ENCODE data around the gene CD40.
"Not testable (repeated sequence)": the region's sequence is repeated elsewhere in the genome, so short reads cannot be mapped to it uniquely, and the experiment has no call there.

Gene CD40

GRCh38 chr20:46099491-46100287 lies 18.4 kb upstream of the CD40 start:
- no peak for DNase-seq

GRCh38 chr20:46100444-46100843 lies 17.7 kb upstream of the CD40 start:
- not testable (repeated sequence) for DNase-seq

GRCh38 chr20:46100988-46101387 lies 17.1 kb upstream of the CD40 start:
- DNase-seq, result no peak

GRCh38 chr20:46101957-46102356 lies 16.2 kb upstream of the CD40 start:
- DNase-seq, result no peak

- no peak for DNase-seq
Observed at GRCh38 chr20:46102940-46103339, 15.2 kb upstream of the CD40 start.

- no peak for DNase-seq
Observed at GRCh38 chr20:46104262-46104661, 13.9 kb upstream of the CD40 start.

GRCh38 chr20:46107061-46107460 lies 11.1 kb upstream of the CD40 start:
- DNase-seq, result no peak

- no peak for DNase-seq
Observed at GRCh38 chr20:46108435-46108841, 9.7 kb upstream of the CD40 start.

- no peak for DNase-seq
Observed at GRCh38 chr20:46108976-46109375, 9.1 kb upstream of the CD40 start.

GRCh38 chr20:46111028-46111835 lies 6.9 kb upstream of the CD40 start:
- DNase-seq, result no peak

GRCh38 chr20:46111836-46112212 lies 6.3 kb upstream of the CD40 start:
- DNase-seq, result no peak

- DNase-seq, result no peak
Observed at GRCh38 chr20:46112430-46113112, 5.5 kb upstream of the CD40 start.

GRCh38 chr20:46113113-46113470 lies 5.0 kb upstream of the CD40 start:
- DNase-seq, result no peak

GRCh38 chr20:46114449-46114848 lies 3.7 kb upstream of the CD40 start:
- no peak for DNase-seq

- no peak for DNase-seq
Observed at GRCh38 chr20:46118481-46119020, 437 bp downstream of the CD40 start.

- DNase-seq, result no peak
Observed at GRCh38 chr20:46119028-46119546, 973 bp downstream of the CD40 start.

- no peak for DNase-seq
Observed at GRCh38 chr20:46119547-46119946, 1.4 kb downstream of the CD40 start.

GRCh38 chr20:46120136-46120535 lies 2.0 kb downstream of the CD40 start:
- DNase-seq, result no peak

GRCh38 chr20:46121184-46121930 lies 3.2 kb downstream of the CD40 start:
- no peak for DNase-seq

GRCh38 chr20:46122071-46122470 lies 4.0 kb downstream of the CD40 start:
- DNase-seq, result no peak

- no peak for DNase-seq
Observed at GRCh38 chr20:46122516-46123481, 4.7 kb downstream of the CD40 start.
